Nephron progenitor cell (in vitro differentiated cells): ENCODE data around the gene PACS1.

Experiments used
- DNase-seq: peaks from one replicate; pipeline ENCODE4 v3.0.0; 2021
- H3K27ac Mint-ChIP-seq: 2 replicates; pipeline ENCODE4 v1.8.0; 2021; ENCODE audit warnings: mild to moderate bottlenecking, moderate library complexity, mixed read lengths
- H3K27me3 Mint-ChIP-seq: 2 replicates; pipeline ENCODE4 v1.8.0; 2021; ENCODE audit warnings: mild to moderate bottlenecking, low read depth, mixed read lengths; ENCODE audit not compliant: poor library complexity
- H3K36me3 Mint-ChIP-seq: 2 replicates; pipeline ENCODE4 v1.8.0; 2021; ENCODE audit warnings: low read depth, mixed read lengths
- H3K4me1 Mint-ChIP-seq: 2 replicates; pipeline ENCODE4 v1.8.0; 2021; ENCODE audit warnings: mixed read lengths
- H3K4me3 Mint-ChIP-seq: 2 replicates; pipeline ENCODE4 v1.8.0; 2021; ENCODE audit warnings: mild to moderate bottlenecking, moderate library complexity, mixed read lengths
- H3K9me3 Mint-ChIP-seq: 2 replicates; pipeline ENCODE4 v1.8.0; 2021; ENCODE audit warnings: mild to moderate bottlenecking, moderate library complexity, mixed read lengths
- TF ChIP-seq, protein P1 (sequence below): fragments of 200-600 bp; sonication (generic); IDR thresholded peaks from 2 replicates; pipeline ENCODE4 v1.5.0; 2021; ENCODE audit warnings: antibody characterized with exemption

The PACS1 gene

DNA sequence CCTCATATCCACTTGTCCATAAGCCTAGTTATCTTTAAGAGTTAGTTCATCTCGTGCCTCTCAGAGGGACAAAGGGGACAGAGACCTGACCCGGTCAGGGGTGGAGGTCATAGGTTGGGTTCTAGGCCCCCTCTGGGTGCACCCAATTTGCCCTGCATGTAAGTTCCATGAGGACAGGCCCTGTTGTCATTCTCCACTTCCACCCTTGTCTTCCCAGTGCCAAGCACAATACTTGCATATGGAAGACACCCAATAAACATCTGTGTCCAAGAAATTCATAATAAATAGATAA, 220.2 kb downstream of the PACS1 start:
- TF ChIP-seq, protein P1, sequence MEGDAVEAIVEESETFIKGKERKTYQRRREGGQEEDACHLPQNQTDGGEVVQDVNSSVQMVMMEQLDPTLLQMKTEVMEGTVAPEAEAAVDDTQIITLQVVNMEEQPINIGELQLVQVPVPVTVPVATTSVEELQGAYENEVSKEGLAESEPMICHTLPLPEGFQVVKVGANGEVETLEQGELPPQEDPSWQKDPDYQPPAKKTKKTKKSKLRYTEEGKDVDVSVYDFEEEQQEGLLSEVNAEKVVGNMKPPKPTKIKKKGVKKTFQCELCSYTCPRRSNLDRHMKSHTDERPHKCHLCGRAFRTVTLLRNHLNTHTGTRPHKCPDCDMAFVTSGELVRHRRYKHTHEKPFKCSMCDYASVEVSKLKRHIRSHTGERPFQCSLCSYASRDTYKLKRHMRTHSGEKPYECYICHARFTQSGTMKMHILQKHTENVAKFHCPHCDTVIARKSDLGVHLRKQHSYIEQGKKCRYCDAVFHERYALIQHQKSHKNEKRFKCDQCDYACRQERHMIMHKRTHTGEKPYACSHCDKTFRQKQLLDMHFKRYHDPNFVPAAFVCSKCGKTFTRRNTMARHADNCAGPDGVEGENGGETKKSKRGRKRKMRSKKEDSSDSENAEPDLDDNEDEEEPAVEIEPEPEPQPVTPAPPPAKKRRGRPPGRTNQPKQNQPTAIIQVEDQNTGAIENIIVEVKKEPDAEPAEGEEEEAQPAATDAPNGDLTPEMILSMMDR, result no peak
- H3K36me3 Mint-ChIP-seq, result no peaks in the 10 kb centered on the region

DNA sequence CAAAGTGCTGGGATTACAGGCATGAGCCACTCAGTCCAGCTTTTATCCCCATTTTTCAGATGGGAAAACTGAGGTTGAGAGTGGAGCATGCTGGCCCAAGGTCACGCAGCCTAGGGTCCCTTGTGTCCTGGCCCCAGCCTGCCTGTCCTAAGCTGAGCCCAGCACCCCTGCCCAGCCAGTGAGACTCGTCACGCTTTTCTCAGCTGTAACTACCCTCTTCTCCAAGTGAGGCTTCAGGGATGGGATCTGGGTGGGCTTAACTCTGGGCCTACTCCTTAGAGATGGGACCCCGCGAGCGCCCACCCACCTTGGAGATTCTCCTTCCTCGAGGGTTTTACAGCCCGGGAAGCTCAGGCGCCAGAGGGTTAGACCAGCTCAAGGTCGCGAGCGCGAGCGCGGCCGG, 221.2 kb downstream of the PACS1 start:
- Mint-ChIP-seq H3K36me3 (no peaks in the 10 kb centered on the region), H3K9me3 (no peaks in the 10 kb centered on the region), H3K27me3 (peaks cover 59% of the 10 kb centered on the region), H3K4me1 (peaks cover 43% of the 10 kb centered on the region), H3K27ac (no peak overlapping the region), H3K4me3 (peak overlapping the region; percentile 94)
- TF ChIP-seq, protein P1, result no peak
- DNase-seq, result no peak

More for the DNA sequence above, 220.2 kb downstream of the PACS1 start:
- H3K27ac Mint-ChIP-seq, result no peak overlapping the region
- H3K4me1 Mint-ChIP-seq, result peaks cover 43% of the 10 kb centered on the region
- H3K27me3 Mint-ChIP-seq, result peaks cover 52% of the 10 kb centered on the region
- H3K4me3 Mint-ChIP-seq, result peak overlapping the region; percentile 94
- no peaks in the 10 kb centered on the region for H3K9me3 Mint-ChIP-seq
- DNase-seq, result no peak

DNA sequence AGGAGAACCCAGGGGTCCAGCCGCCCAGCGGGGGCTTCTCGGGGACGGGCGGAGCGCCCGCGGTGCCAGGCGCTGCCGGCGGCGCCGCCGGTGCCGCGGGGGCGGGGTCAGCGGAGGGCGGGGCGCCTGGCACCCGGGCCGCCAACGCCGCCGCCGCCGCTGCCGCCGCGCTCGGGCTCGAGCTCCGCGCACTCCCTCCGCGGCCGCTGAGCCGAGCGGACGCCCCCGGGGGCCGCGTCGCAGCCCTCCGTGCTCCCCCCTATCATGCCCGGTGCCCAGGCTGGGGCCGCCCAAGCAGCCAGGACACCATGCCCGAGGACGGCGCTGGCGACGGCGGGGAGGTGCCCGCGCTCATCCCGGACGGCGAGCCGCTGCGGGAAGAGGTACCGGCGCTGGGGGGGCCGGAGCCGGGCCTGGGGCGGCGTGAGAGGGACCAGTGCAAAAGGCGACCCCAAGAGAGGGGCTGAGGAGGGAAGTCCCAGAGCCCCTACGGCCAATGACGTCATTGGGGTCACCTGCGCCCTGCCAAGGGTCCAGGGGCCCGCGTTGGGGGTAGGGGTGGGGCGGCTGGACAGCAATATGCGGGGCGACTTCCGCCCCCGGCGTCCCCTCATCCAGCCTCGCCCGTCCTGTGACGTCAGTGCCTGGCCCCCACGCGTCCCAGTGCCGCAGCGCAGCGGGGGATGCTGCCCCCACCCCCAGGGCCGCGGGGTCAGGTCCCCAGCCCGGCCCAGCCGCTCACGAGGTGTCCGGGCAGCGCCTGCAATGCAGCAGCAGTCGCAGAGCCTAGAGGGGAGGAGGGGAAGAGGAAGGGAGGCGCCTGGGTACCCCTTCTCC, 221.9 kb downstream of the PACS1 start, which contains the start of gene TMEM151A:
TMEM151A (plus strand) TSS at position 189 of the 837 bp plus-strand sequence; CDS start at position 309, 120 bp downstream.
- Mint-ChIP-seq H3K9me3 (no peaks in the 10 kb centered on the region), H3K4me1 (peaks cover 40% of the 10 kb centered on the region), H3K4me3 (peak within 1 kb of the TSS; percentile 94), H3K27ac (no peak within 1 kb of the TSS), H3K36me3 (no peaks in the 10 kb centered on the region), H3K27me3 (peaks cover 66% of the 10 kb centered on the region)
- DNase-seq, result peak; percentile 46
- TF ChIP-seq, protein P1, result no peak

DNA sequence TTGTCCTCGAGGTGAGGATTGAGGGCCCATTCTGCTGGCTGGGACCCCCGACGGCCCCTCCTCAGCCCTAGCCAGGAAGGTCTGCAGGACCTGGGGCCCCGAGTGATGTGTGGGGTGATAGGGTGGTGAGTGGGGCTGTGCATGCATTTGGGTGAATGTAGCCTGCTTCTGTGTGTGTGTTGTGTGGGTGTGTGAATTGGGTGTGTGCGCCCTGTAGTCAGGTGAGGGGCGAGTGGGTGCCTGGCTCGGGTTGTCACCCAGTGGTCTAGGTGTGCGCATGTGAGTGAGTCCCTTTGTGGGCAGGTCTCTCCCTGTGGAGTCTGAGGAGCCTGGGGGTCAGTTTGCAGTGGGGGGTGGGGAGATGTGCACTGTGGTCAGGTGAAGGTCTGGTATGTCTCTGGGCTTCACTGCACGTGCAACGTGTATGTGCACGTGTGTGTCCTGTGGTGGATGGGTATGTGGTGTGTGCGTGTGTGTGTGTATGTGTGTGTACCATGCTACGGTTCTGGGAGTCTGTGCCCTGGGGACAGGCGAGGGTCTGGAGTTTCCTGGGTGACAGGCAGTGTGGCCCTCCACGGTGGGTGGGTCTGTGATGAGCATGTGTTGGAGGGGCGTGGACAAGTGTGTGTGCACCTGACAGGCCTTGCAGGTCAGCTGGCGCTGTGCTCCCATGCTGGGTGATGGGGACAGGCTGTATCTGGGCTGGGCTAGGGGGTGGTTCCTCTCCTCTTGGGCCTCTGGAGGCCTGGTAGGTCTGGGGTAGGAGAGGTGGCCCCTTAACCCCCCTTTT, 222.7 kb downstream of the PACS1 start:
- Mint-ChIP-seq H3K4me1 (peaks cover 33% of the 10 kb centered on the region), H3K27me3 (peaks cover 74% of the 10 kb centered on the region), H3K9me3 (no peaks in the 10 kb centered on the region), H3K27ac (no peak overlapping the region), H3K36me3 (no peaks in the 10 kb centered on the region), H3K4me3 (peak overlapping the region; percentile 47)
- TF ChIP-seq, protein P1, result no peak
- DNase-seq, result no peak

DNA sequence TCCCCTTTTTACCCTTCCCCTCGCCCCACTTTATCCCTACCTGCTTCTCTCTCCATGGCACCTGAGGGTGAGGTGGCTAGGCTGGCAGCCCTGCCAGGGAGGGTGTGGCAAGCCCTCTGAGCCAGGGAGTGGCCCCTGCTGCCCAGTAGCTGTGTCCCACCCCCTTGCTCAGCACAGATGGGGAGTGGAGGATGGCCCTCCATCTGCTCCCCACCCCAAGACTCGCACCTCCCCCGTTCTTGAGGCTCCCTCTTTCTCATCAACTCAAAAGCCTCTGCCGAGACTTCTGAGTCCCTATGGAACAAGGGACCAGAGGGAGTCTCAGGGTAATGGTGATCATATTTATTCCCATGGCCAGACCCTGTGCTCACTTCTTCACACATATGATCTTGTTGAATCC, 223.3 kb downstream of the PACS1 start:
- H3K27ac Mint-ChIP-seq, result no peak overlapping the region
- no peaks in the 10 kb centered on the region for H3K9me3 Mint-ChIP-seq
- no peak overlapping the region for H3K4me3 Mint-ChIP-seq
- peaks cover 78% of the 10 kb centered on the region for H3K27me3 Mint-ChIP-seq
- DNase-seq, result no peak
- H3K4me1 Mint-ChIP-seq, result peaks cover 30% of the 10 kb centered on the region
- TF ChIP-seq, protein P1, result no peak
- no peaks in the 10 kb centered on the region for H3K36me3 Mint-ChIP-seq
